Right atrium auricular region (tissue), 2 donors: ENCODE results near the gene RAX. TPM values are rescaled to one million over a fixed set of nuclear protein-coding genes. Genes with fewer than 3 reads are reported as not detected.
A peak's percentile ranks its signal among the peaks of the same experiment; 100 is the strongest.

ENCODE experiments used
- DNase-seq: peaks from one replicate; pipeline ENCODE4 v3.0.0-alpha.2; 2019; ENCODE audit warnings: low spot score
- H3K27ac ChIP-seq, 2 donors: fragments of 200-600 bp; sonication (generic); 1 replicate in 1 of 2; 2 replicates in 1 of 2; pipeline ENCODE4 v1.5.1; 2016 to 2019
- H3K27me3 ChIP-seq, 2 donors: fragments of 200-600 bp; sonication (generic); one replicate each; pipeline versions ENCODE4 v1.5.1 to v1.6.0; 2017 to 2019
- H3K36me3 ChIP-seq: fragments of 200-600 bp; sonication (generic); one replicate; pipeline ENCODE4 v1.5.1; 2016
- H3K4me1 ChIP-seq, 2 donors: fragments of 200-600 bp; sonication (generic); one replicate each; pipeline versions ENCODE4 v1.5.1 to v1.6.0; 2017 to 2019
- H3K4me3 ChIP-seq, 2 donors: fragments of 200-600 bp; sonication (generic); 1 replicate in 1 of 2; 2 replicates in 1 of 2; pipeline ENCODE4 v1.5.1; 2017 to 2019; ENCODE audit warnings: mild to moderate bottlenecking in 1 of 2, moderate library complexity in 1 of 2
- H3K9me3 ChIP-seq, 2 donors: fragments of 200-600 bp; sonication (generic); one replicate each; pipeline ENCODE4 v1.5.1; 2019
- CTCF ChIP-seq, 2 donors: fragments of 200-600 bp; sonication (generic); IDR thresholded peaks; one replicate each; pipeline ENCODE4 v1.5.1; 2019; ENCODE audit warnings: antibody characterized with exemption in 2 of 2
- total RNA-seq, 2 donors: library from RNA; depleted of rRNA; stranded (reverse); fragments of >200 nt; gene quantifications; one replicate each; pipeline ENCODE4 v1.1.0, GENCODE V29; 2016

Gene RAX
- total RNA-seq, 2 donors from 2014 or later, result not detected

DNA sequence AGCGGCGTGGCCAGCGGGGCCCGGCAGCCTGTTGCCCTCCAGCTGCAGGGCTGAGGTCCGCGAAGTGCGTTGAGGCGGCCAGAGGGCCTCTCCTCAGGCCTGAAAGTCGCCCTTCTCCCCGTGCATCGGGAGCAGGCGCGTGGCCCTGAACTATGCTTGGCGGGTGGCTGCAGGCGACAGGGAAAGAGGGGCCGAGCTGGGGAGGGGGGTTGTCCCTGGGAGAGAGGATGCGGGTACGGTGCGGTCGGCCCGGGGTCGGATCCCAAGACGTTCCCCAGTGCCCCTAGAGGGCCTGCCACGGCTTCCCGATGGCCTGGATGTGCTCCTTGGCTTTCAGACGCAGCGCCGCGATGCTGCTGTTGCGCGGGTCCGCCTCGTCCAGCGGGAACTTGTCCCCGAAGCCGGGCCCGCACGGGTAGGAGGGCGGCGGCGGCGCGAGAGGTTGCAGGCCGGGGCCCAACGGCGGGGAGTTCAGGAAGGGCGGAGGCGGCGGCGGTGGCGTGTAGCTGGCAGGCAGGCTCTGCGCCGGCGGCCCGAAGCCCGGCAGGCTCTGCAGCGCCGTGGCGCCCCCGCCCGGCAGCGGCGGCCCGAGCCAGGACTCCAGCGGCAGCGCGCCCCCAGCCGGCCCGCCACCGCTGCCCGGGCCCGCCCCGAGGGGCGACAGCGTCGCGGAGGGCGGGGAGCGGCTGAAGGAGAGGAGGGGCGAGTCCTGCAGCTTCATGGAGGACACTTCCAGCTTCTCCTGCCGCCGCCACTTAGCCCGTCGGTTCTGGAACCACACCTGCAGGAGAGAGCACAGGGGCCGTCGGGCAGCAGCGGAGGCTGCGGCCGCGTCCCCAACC is 4.3 kb downstream of the RAX start:
- Histone ChIP-seq H3K4me1 (peaks cover 0 to 53% of the 10 kb centered on the region in 2 donors), H3K4me3 (peak overlapping the region in 1 of 2 donors; percentile 25), H3K36me3 (no peaks in the 10 kb centered on the region), H3K27me3 (peaks cover 31 to 76% of the 10 kb centered on the region in 2 donors), H3K9me3 (no peaks in the 10 kb centered on the region), H3K27ac (no peak overlapping the region)
- no peak for DNase-seq
- no peak for TF ChIP-seq CTCF (IDR thresholded peaks at IDR 0.05)

GRCh38 chr18:59268127-59268720 is 5.0 kb downstream of the RAX start:
- H3K4me3 ChIP-seq, result no peak overlapping the region
- H3K27me3 ChIP-seq, result peaks cover 23 to 72% of the 10 kb centered on the region in 2 donors
- H3K27ac ChIP-seq, result no peak overlapping the region
- H3K36me3 ChIP-seq, result no peaks in the 10 kb centered on the region
- no peak for DNase-seq
- TF ChIP-seq CTCF (IDR thresholded peaks at IDR 0.05), result no peak
- H3K9me3 ChIP-seq, result no peaks in the 10 kb centered on the region
- H3K4me1 ChIP-seq, result peaks cover 0 to 46% of the 10 kb centered on the region in 2 donors

GRCh38 chr18:59267503-59268126 is 5.6 kb downstream of the RAX start:
- H3K27ac ChIP-seq, result no peak overlapping the region

DNA sequence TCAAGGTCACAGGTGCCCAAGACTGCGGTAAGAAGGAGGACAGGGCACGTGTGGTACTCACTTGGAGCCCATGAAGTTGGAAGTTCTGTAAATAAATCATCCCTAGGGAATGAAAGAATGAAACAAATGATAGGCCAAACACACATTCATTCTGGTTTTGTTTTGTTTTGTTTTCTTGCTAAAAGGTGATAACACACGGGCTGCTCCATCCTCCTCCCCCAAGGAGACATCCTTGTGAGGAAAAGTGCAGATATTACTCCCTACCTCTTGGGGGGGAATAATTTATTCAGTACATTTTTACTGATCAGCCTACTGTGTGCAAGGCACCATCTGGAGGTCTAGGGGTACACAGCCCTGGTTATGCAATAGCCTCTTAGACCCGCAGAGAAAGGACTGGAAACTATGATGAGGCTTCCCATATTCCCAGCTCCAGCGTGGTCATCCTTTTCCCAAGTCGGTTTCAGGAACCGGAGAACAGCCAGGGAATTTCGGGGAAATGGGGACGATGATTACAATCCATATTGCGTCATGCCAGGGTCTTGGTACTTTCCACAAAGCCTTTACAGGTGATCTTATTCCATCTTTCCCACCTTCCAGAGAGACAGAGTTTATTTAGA is 6.3 kb downstream of the RAX start:
- Histone ChIP-seq H3K9me3 (no peaks in the 10 kb centered on the region), H3K27ac (no peak overlapping the region), H3K27me3 (peaks cover 19 to 60% of the 10 kb centered on the region in 2 donors), H3K4me1 (peaks cover 0 to 34% of the 10 kb centered on the region in 2 donors), H3K4me3 (no peak overlapping the region), H3K36me3 (no peaks in the 10 kb centered on the region)
- TF ChIP-seq CTCF (IDR thresholded peaks at IDR 0.05), result no peak
- no peak for DNase-seq

More at GRCh38 chr18:59267503-59268126, 5.6 kb downstream of the RAX start:
- peaks cover 21 to 66% of the 10 kb centered on the region in 2 donors for H3K27me3 ChIP-seq
- no peaks in the 10 kb centered on the region for H3K36me3 ChIP-seq
- no peaks in the 10 kb centered on the region for H3K9me3 ChIP-seq
- no peak overlapping the region for H3K4me3 ChIP-seq
- peaks cover 0 to 40% of the 10 kb centered on the region in 2 donors for H3K4me1 ChIP-seq
- no peak for TF ChIP-seq CTCF (IDR thresholded peaks at IDR 0.05)
- DNase-seq, result no peak

DNA sequence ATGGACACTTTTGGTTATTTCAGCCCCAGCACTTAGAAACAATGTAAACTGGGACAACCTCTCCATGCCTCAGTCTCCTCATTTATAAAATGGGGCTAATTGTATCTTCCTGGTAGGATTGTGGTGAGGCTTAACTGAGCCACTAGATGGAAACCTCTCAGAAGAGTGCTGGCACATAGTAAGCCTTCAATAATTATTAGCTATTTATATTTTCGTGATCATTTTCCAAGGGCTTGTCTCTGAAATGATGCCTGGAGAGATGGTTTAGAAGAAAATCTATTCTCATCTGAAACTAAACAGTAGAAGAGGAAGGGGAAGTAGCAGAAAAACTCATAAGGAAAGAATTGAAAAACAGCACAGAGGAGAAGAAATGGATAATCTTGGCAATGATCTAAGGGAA is 6.8 kb downstream of the RAX start:
- peaks cover 0 to 31% of the 10 kb centered on the region in 2 donors for H3K4me1 ChIP-seq
- no peaks in the 10 kb centered on the region for H3K9me3 ChIP-seq
- no peak overlapping the region for H3K4me3 ChIP-seq
- DNase-seq, result no peak
- no peak for TF ChIP-seq CTCF (IDR thresholded peaks at IDR 0.05)
- peaks cover 16 to 55% of the 10 kb centered on the region in 2 donors for H3K27me3 ChIP-seq
- H3K27ac ChIP-seq, result no peak overlapping the region
- H3K36me3 ChIP-seq, result no peaks in the 10 kb centered on the region
